HepG2 (cell line): ENCODE results near the gene DICER1. TPM values are rescaled to one million over a fixed set of nuclear protein-coding genes. Genes with fewer than 3 reads are reported as not detected.

ENCODE experiments used
- ATAC-seq: fragments of 200-7000 bp; cut with Tn5 transposase; 3 replicates; pipeline ENCODE4 v1.9.1; 2020; ENCODE audit warnings: mild to moderate bottlenecking, moderate library complexity
- BruUV-seq: library from RNA; stranded (reverse); fragments of 400-500 nt; replicated peaks from 2 replicates; lab custom pipeline; 2021; lab: Mats Ljungman, UMichigan
- CTCF ChIA-PET: fragments of 300-600 bp; formaldehyde crosslinking; extraction: SDS; loops from one replicate; lab custom pipeline; 2021; ENCODE audit warnings: low total read pairs, inconsistent platforms, low intra/inter-chr PET ratio; lab: Yijun Ruan, JAX
- POLR2A ChIA-PET: fragments of 350-600 bp; sonication (Branson Sonifier 250); formaldehyde crosslinking; loops from one replicate; lab custom pipeline; 2020; ENCODE audit warnings: antibody characterized with exemption, inconsistent platforms; lab: Yijun Ruan, JAX
- DNase-seq: peaks from one replicate; pipeline ENCODE4 v3.0.0-alpha.2; 2015; ENCODE audit warnings: low spot score
- FAIRE-seq: peaks from 3 replicates; lab custom pipeline; 2011; peaks lifted over from hg19 to GRCh38; lab: Jason Lieb, UNC
- H2AFZ ChIP-seq: one replicate; pipeline ENCODE4 v1.6.1; 2011; ENCODE audit warnings: low read length, inconsistent platforms
- H3K27ac ChIP-seq: fragments of 300-600 bp; 3 replicates; pipeline ENCODE4 v1.8.0; 2011; ENCODE audit warnings: mixed run types, mild to moderate bottlenecking, mixed read lengths, low read length, inconsistent platforms; ENCODE audit not compliant: insufficient read depth; ENCODE audit errors: extremely low read length
- H3K27me3 ChIP-seq, 2 experiments: fragments of 200-600 bp in 1 of 2; 2 replicates in 1 of 2; 3 replicates in 1 of 2; pipeline versions ENCODE4 v1.6.0 to v1.8.0; 2011; ENCODE audit warnings: low read length in 2 of 2, mild to moderate bottlenecking in 2 of 2, moderate library complexity in 2 of 2, inconsistent platforms in 1 of 2; ENCODE audit not compliant: insufficient read depth in 2 of 2, control insufficient read depth in 1 of 2
- H3K36me3 ChIP-seq, 2 experiments: fragments of 200-600 bp in 1 of 2; replicated peaks in 1 of 2; 2 replicates in 1 of 2; 3 replicates in 1 of 2; pipeline versions ENCODE4 v1.5.1 to v1.8.0; 2011; ENCODE audit warnings: low read length in 2 of 2, inconsistent platforms in 1 of 2; ENCODE audit not compliant: insufficient read depth in 2 of 2, control insufficient read depth in 1 of 2
- H3K4me1 ChIP-seq: 2 replicates; pipeline ENCODE4 v1.5.1; 2012; ENCODE audit warnings: low read length, inconsistent platforms; ENCODE audit not compliant: insufficient read depth
- H3K4me2 ChIP-seq: 2 replicates; pipeline ENCODE4 v1.6.0; 2011; ENCODE audit warnings: low read depth, low read length, inconsistent platforms
- H3K4me3 ChIP-seq, 3 experiments: fragments of 200-600 bp in 1 of 3; sonication (generic), shearing (Covaris generic) in 1 of 3; replicated peaks in 1 of 3; 2 replicates each; pipeline ENCODE4 v1.5.1; 2011 to 2016; ENCODE audit warnings: low read length in 3 of 3, inconsistent platforms in 2 of 3, low read depth in 2 of 3, mild to moderate bottlenecking in 2 of 3, control low read depth in 1 of 3, mixed read lengths in 1 of 3; ENCODE audit not compliant: insufficient read depth in 1 of 3
- H3K79me2 ChIP-seq: one replicate; pipeline ENCODE4 v1.6.1; 2011; ENCODE audit warnings: low read length, inconsistent platforms; ENCODE audit not compliant: insufficient read depth
- H3K9ac ChIP-seq: 2 replicates; pipeline ENCODE4 v1.6.0; 2011; ENCODE audit warnings: mild to moderate bottlenecking, low read depth, low read length, inconsistent platforms; ENCODE audit not compliant: insufficient read depth
- H3K9me3 ChIP-seq: 2 replicates; pipeline ENCODE4 v1.5.1; 2012; ENCODE audit warnings: mild to moderate bottlenecking, low read length
- H4K20me1 ChIP-seq: 2 replicates; pipeline ENCODE4 v1.6.0; 2011; ENCODE audit warnings: inconsistent platforms, mild to moderate bottlenecking, low read length, moderate library complexity; ENCODE audit not compliant: insufficient read depth
- BCLAF1 ChIP-seq: fragments of 450-650 bp; IDR thresholded peaks from 2 replicates; pipeline ENCODE4 v1.6.1; 2017; ENCODE audit warnings: mild to moderate bottlenecking
- EHMT2 ChIP-seq: fragments of 200-600 bp; sonication (generic); IDR thresholded peaks from 2 replicates; pipeline ENCODE4 v1.7.0; 2017; ENCODE audit warnings: antibody characterized with exemption, low read depth, low read length, borderline replicate concordance
- GLI4 ChIP-seq: sonication (generic); formaldehyde crosslinking; IDR thresholded peaks from 2 replicates; pipeline ENCODE4 v1.5.1; 2020; ENCODE audit warnings: missing genetic modification reagents, mild to moderate bottlenecking, moderate library complexity, borderline replicate concordance
- GPBP1L1 ChIP-seq: sonication (generic); formaldehyde crosslinking; IDR thresholded peaks from 2 replicates; pipeline ENCODE4 v1.5.0; 2020; ENCODE audit warnings: mild to moderate bottlenecking, missing genetic modification reagents
- JUNB ChIP-seq: sonication (generic); formaldehyde crosslinking; IDR thresholded peaks from 2 replicates; pipeline ENCODE4 v1.8.0; 2022; ENCODE audit warnings: missing genetic modification reagents, mild to moderate bottlenecking, borderline replicate concordance
- PHB2 ChIP-seq: fragments of 450-650 bp; IDR thresholded peaks from 2 replicates; pipeline ENCODE4 v1.6.1; 2018; ENCODE audit not compliant: partially characterized antibody
- SP5 ChIP-seq: IDR thresholded peaks from 2 replicates; pipeline ENCODE4 v1.6.1; 2016; ENCODE audit warnings: low read depth, borderline replicate concordance
- SYNCRIP ChIP-seq: fragments of 200-400 bp; formaldehyde crosslinking; IDR thresholded peaks from 2 replicates; pipeline ENCODE4 v1.6.1; 2018; ENCODE audit warnings: mild to moderate bottlenecking, low read depth, low read length; ENCODE audit not compliant: insufficient read depth
- ZBTB4 ChIP-seq: sonication (generic); formaldehyde crosslinking; IDR thresholded peaks from 2 replicates; pipeline ENCODE4 v1.4.0; 2020; ENCODE audit warnings: missing genetic modification reagents, mild to moderate bottlenecking, borderline replicate concordance
- ZNF10 ChIP-seq: sonication (generic); formaldehyde crosslinking; IDR thresholded peaks from 2 replicates; pipeline ENCODE4 v1.4.0; 2020; ENCODE audit warnings: mild to moderate bottlenecking, low read depth, missing genetic modification reagents, borderline replicate concordance
- ZNF574 ChIP-seq: sonication (generic); formaldehyde crosslinking; IDR thresholded peaks from 2 replicates; pipeline ENCODE4 v1.4.0; 2020; ENCODE audit warnings: missing genetic modification reagents
- WGBS: methylation state at CpG from one replicate; pipeline ENCODE4 v1.1.6; 2017; ENCODE audit warnings: low lambda C conversion rate; 5-methylcytosine and 5-hydroxymethylcytosine counted together
- in situ Hi-C: cut with HindIII; loops from 2 replicates; pipeline ENCODE4 v1.10.0; 2017; ENCODE audit warnings: low pct_unique_long_range_greater_than_20kb; ENCODE audit not compliant: extremely low pct_ligation_motif_present
- intact Hi-C: fragments of 100-400 bp; cut with micrococcal nuclease; formaldehyde crosslinking; loops from one replicate; pipeline ENCODE4 v1.10.0; 2022; ENCODE audit not compliant: unreplicated experiment
- polyA plus RNA-seq, 8 experiments: library from polyadenylated mRNA; depleted of rRNA in 3 of 8; stranded (reverse) in 7 of 8; unstranded in 1 of 8; fragments of >200 nt; fragmentation: Illumina TruSeq in 4 of 8; extraction: Trizol in 4 of 8; gene quantifications; 2 replicates each; pipeline versions ENCODE4 v1.2.1 to v1.2.3, GENCODE V29; 2011 to 2016; ENCODE audit warnings: low read depth in 4 of 8, missing spikeins in 1 of 8, mixed read lengths in 1 of 8; ENCODE audit not compliant: insufficient read depth in 1 of 8
- total RNA-seq, 5 experiments: library from RNA; depleted of rRNA; stranded (reverse); fragments of >200 nt; fragmentation: Illumina TruSeq; extraction: Trizol; gene quantifications; 2 replicates each; pipeline ENCODE4 v1.2.3, GENCODE V29; 2016; ENCODE audit warnings: low read depth in 1 of 5

Gene DICER1
- total and polyA plus RNA-seq, 2 of the 13 experiments (the other 11 are each of a cell fraction or from before 2014, with no cell fraction given): 31.8 to 61.9 TPM

- no peaks in the 10 kb centered on the region for H3K79me2 ChIP-seq
- no peaks in the 10 kb centered on the region for H3K9me3 ChIP-seq
- 82% methylated on average over 8 of the region's 8 CpGs for WGBS
- ChIA-PET CTCF (no interaction called here), POLR2A (no interaction called here)
- intact Hi-C loops: no loop called here
- in situ Hi-C loops: no loop called here
- no peaks in the 10 kb centered on the region for H3K27me3 ChIP-seq
- H3K4me1 ChIP-seq: no peaks in the 10 kb centered on the region
- BruUV-seq: no TSS peak
- DNase-seq: no peak
- peaks cover 1 to 23% of the 10 kb centered on the region in 2 experiments; a peak in 3 of 5 replicates for H3K36me3 ChIP-seq
- no peak overlapping the region for H3K27ac ChIP-seq
- H3K4me3 ChIP-seq: no peak overlapping the region
- H4K20me1 ChIP-seq: no peaks in the 10 kb centered on the region
- no peak for FAIRE-seq
- H2AFZ ChIP-seq: no peak overlapping the region
- ATAC-seq: no peak
- no peak overlapping the region for H3K9ac ChIP-seq
- no peak overlapping the region for H3K4me2 ChIP-seq
- TF ChIP-seq JUNB (no peak), PHB2 (no peak), GLI4 (CRISPR knock-in tag) (no peak), SYNCRIP (no peak), ZNF574 (CRISPR knock-in tag) (no peak), EHMT2 (no peak), SP5 (CRISPR knock-in tag) (no peak), BCLAF1 (no peak), ZNF10 (no peak), GPBP1L1 (CRISPR knock-in tag) (no peak), ZBTB4 (CRISPR knock-in tag) (no peak)
These were observed 42.1 kb upstream of the DICER1 start for GRCh38 chr14:95199298-95199983.
